Measurements from ENCODE around the gene TRAF7.

TRAF7 gene

GRCh38 chr16:2147378-2147777 is 8.2 kb upstream of the TRAF7 start:
- in situ Hi-C loops (cut with MboI; ENCODE audit: low sequenced_read_pairs) = loop anchor here (25.0 kb wide), 1 partner anchor 285 kb away; the partner anchor contains the start of gene MEIOB

GRCh38 chr16:2147981-2148671 is 7.5 kb upstream of the TRAF7 start, which contains the start of gene RAB26:
RAB26 (plus strand) TSS chr16:2148625; CDS start chr16:2148784, 159 bp downstream.
- in situ Hi-C loops (cut with MboI; ENCODE audit: low sequenced_read_pairs) = loop anchor here (25.0 kb wide), 1 partner anchor 286 kb away; the partner anchor contains the start of gene MEIOB

- in situ Hi-C loops (cut with MboI; ENCODE audit: low sequenced_read_pairs) = loop anchor here (25.0 kb wide), 1 partner anchor 287 kb away; the partner anchor contains the start of gene MEIOB
Measured at GRCh38 chr16:2148714-2149629, 6.6 kb upstream of the TRAF7 start.

- in situ Hi-C loops (cut with MboI; ENCODE audit: low sequenced_read_pairs) = loop anchor here (25.0 kb wide), 1 partner anchor 288 kb away; the partner anchor contains the start of gene MEIOB
Measured at GRCh38 chr16:2149630-2150417, 5.8 kb upstream of the TRAF7 start.

GRCh38 chr16:2150418-2151187 is 5.0 kb upstream of the TRAF7 start:
- in situ Hi-C loops (cut with MboI; ENCODE audit: low sequenced_read_pairs) = no loop called here

GRCh38 chr16:2151188-2152091 is 4.1 kb upstream of the TRAF7 start:
- in situ Hi-C loops (cut with MboI; ENCODE audit: low sequenced_read_pairs) = no loop called here

GRCh38 chr16:2152695-2153506 is 2.7 kb upstream of the TRAF7 start:
- in situ Hi-C loops (cut with MboI; ENCODE audit: low sequenced_read_pairs) = no loop called here

- in situ Hi-C loops (cut with MboI; ENCODE audit: low sequenced_read_pairs) = no loop called here
Measured at GRCh38 chr16:2154533-2155090, 970 bp upstream of the TRAF7 start.

GRCh38 chr16:2155977-2156848 is 631 bp downstream of the TRAF7 start:
- in situ Hi-C loops (cut with MboI; ENCODE audit: low sequenced_read_pairs) = no loop called here

- in situ Hi-C loops (cut with MboI; ENCODE audit: low sequenced_read_pairs) = no loop called here
Measured at GRCh38 chr16:2156849-2157224, 1.3 kb downstream of the TRAF7 start.

- in situ Hi-C loops (cut with MboI; ENCODE audit: low sequenced_read_pairs) = no loop called here
Measured at GRCh38 chr16:2157480-2158261, 2.1 kb downstream of the TRAF7 start.

GRCh38 chr16:2158262-2158638 is 2.7 kb downstream of the TRAF7 start:
- in situ Hi-C loops (cut with MboI; ENCODE audit: low sequenced_read_pairs) = no loop called here

- in situ Hi-C loops (cut with MboI; ENCODE audit: low sequenced_read_pairs) = no loop called here
Measured at GRCh38 chr16:2159175-2159838, 3.7 kb downstream of the TRAF7 start.

GRCh38 chr16:2160915-2161551 is 5.5 kb downstream of the TRAF7 start:
- in situ Hi-C loops (cut with MboI; ENCODE audit: low sequenced_read_pairs) = no loop called here

GRCh38 chr16:2161911-2162310 is 6.3 kb downstream of the TRAF7 start:
- in situ Hi-C loops (cut with MboI; ENCODE audit: low sequenced_read_pairs) = no loop called here
